ENCODE results near the gene OSBPL3.

DNA sequence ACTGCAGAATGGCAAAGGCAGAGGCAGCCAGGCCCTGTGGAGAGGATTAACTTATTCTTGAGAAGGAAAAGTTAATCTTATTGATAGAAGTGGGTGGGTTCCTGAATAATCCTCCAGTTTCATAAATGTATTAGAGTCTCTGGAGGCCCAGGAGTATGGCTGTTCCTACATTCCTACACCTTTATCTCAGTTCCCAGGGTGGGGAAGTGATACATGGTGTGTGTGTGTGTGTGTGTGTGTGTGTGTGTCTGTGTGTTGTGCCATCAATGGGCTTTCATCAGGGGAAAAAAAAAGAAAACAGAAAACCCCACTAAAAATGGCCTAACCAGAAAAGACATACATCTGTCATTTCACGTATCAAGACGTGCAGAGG lies 200.7 kb downstream of the OSBPL3 start:
- TF ChIP-seq, protein P1, sequence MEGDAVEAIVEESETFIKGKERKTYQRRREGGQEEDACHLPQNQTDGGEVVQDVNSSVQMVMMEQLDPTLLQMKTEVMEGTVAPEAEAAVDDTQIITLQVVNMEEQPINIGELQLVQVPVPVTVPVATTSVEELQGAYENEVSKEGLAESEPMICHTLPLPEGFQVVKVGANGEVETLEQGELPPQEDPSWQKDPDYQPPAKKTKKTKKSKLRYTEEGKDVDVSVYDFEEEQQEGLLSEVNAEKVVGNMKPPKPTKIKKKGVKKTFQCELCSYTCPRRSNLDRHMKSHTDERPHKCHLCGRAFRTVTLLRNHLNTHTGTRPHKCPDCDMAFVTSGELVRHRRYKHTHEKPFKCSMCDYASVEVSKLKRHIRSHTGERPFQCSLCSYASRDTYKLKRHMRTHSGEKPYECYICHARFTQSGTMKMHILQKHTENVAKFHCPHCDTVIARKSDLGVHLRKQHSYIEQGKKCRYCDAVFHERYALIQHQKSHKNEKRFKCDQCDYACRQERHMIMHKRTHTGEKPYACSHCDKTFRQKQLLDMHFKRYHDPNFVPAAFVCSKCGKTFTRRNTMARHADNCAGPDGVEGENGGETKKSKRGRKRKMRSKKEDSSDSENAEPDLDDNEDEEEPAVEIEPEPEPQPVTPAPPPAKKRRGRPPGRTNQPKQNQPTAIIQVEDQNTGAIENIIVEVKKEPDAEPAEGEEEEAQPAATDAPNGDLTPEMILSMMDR (optimal IDR thresholded peaks at IDR 0.05 in 1 of 3, IDR thresholded peaks at IDR 0.05 in 1 of 3, conservative IDR thresholded peaks at IDR 0.05 in 1 of 3; ENCODE audit: extremely low read depth in 1 of 3, insufficient read depth in 2 of 3, low read length in 3 of 3): no peak
- no peak for TF ChIP-seq EZH2 (IDR thresholded peaks at IDR 0.05; ENCODE audit: low read length)
